Measurements from ENCODE around the gene AGTPBP1.

The AGTPBP1 gene

GRCh38 chr9:85717220-85717619 is 24.5 kb downstream of the AGTPBP1 start:
- no peak for DNase-seq (ENCODE audit: low spot score)

- DNase-seq (ENCODE audit: low spot score): no peak
Observed at GRCh38 chr9:85716031-85716877, 25.5 kb downstream of the AGTPBP1 start.

- no peak for DNase-seq (ENCODE audit: low spot score)
Observed at GRCh38 chr9:85715587-85715986, 26.2 kb downstream of the AGTPBP1 start.

GRCh38 chr9:85713897-85714296 is 27.9 kb downstream of the AGTPBP1 start:
- DNase-seq (ENCODE audit: low spot score): no peak

GRCh38 chr9:85704744-85705143 is 37.0 kb downstream of the AGTPBP1 start:
- no peak for DNase-seq (ENCODE audit: low spot score)

GRCh38 chr9:85703398-85703797 is 38.4 kb downstream of the AGTPBP1 start:
- no peak for DNase-seq (ENCODE audit: low spot score)

GRCh38 chr9:85702726-85703289 is 38.9 kb downstream of the AGTPBP1 start:
- DNase-seq (ENCODE audit: low spot score): peak; percentile 46

GRCh38 chr9:85702191-85702590 is 39.6 kb downstream of the AGTPBP1 start:
- DNase-seq (ENCODE audit: low spot score): no peak

- DNase-seq (ENCODE audit: low spot score): no peak
Observed at GRCh38 chr9:85700330-85700729, 41.4 kb downstream of the AGTPBP1 start.

GRCh38 chr9:85688361-85688760 is 53.4 kb downstream of the AGTPBP1 start:
- DNase-seq (ENCODE audit: low spot score): no peak

GRCh38 chr9:85685081-85685480 is 56.7 kb downstream of the AGTPBP1 start:
- DNase-seq (ENCODE audit: low spot score): no peak

- no peak for DNase-seq (ENCODE audit: low spot score)
Observed at GRCh38 chr9:85676790-85677189, 65.0 kb downstream of the AGTPBP1 start.

- DNase-seq (ENCODE audit: low spot score): no peak
Observed at GRCh38 chr9:85667374-85667773, 74.4 kb downstream of the AGTPBP1 start.

GRCh38 chr9:85666086-85666485 is 75.7 kb downstream of the AGTPBP1 start:
- DNase-seq (ENCODE audit: low spot score): no peak

- no peak for DNase-seq (ENCODE audit: low spot score)
Observed at GRCh38 chr9:85662573-85662972, 79.2 kb downstream of the AGTPBP1 start.

- DNase-seq (ENCODE audit: low spot score): peak; percentile 87
Observed at GRCh38 chr9:85658716-85659115, 83.0 kb downstream of the AGTPBP1 start.

GRCh38 chr9:85653153-85653552 is 88.6 kb downstream of the AGTPBP1 start:
- DNase-seq (ENCODE audit: low spot score): no peak

GRCh38 chr9:85647571-85647970 is 94.2 kb downstream of the AGTPBP1 start:
- DNase-seq (ENCODE audit: low spot score): no peak

- no peak for DNase-seq (ENCODE audit: low spot score)
Observed at GRCh38 chr9:85645909-85646627, 95.7 kb downstream of the AGTPBP1 start.

GRCh38 chr9:85640425-85640824 is 101.3 kb downstream of the AGTPBP1 start:
- no peak for DNase-seq (ENCODE audit: low spot score)

GRCh38 chr9:85639675-85640186 is 102.0 kb downstream of the AGTPBP1 start:
- peak; percentile 44 for DNase-seq (ENCODE audit: low spot score)

GRCh38 chr9:85631809-85632208 is 109.9 kb downstream of the AGTPBP1 start:
- no peak for DNase-seq (ENCODE audit: low spot score)

GRCh38 chr9:85630676-85631075 is 111.1 kb downstream of the AGTPBP1 start:
- no peak for DNase-seq (ENCODE audit: low spot score)

Measured in globus pallidus (tissue), 1 donor.